ENCODE results near the gene RGSL1.
"Not testable (repeated sequence)": the region's sequence is repeated elsewhere in the genome, so short reads cannot be mapped to it uniquely, and the experiment has no call there.

The RGSL1 gene

GRCh38 chr1:182442333-182442732 is 7.6 kb upstream of the RGSL1 start:
- intact Hi-C loops (cut with DNase I; ENCODE audit: low total_unique reads) = no loop called here
- peaks cover 0 to 8% of the 10 kb centered on the region in 2 donors for H3K27me3 ChIP-seq
- no peak overlapping the region for H3K4me3 ChIP-seq
- H3K27ac ChIP-seq = no peak overlapping the region
- TF ChIP-seq, protein P1, sequence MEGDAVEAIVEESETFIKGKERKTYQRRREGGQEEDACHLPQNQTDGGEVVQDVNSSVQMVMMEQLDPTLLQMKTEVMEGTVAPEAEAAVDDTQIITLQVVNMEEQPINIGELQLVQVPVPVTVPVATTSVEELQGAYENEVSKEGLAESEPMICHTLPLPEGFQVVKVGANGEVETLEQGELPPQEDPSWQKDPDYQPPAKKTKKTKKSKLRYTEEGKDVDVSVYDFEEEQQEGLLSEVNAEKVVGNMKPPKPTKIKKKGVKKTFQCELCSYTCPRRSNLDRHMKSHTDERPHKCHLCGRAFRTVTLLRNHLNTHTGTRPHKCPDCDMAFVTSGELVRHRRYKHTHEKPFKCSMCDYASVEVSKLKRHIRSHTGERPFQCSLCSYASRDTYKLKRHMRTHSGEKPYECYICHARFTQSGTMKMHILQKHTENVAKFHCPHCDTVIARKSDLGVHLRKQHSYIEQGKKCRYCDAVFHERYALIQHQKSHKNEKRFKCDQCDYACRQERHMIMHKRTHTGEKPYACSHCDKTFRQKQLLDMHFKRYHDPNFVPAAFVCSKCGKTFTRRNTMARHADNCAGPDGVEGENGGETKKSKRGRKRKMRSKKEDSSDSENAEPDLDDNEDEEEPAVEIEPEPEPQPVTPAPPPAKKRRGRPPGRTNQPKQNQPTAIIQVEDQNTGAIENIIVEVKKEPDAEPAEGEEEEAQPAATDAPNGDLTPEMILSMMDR (IDR thresholded peaks at IDR 0.05) = no peak
- no peak for DNase-seq
- no peaks in the 10 kb centered on the region for H3K4me1 ChIP-seq
- H3K9me3 ChIP-seq = no peaks in the 10 kb centered on the region
- H3K36me3 ChIP-seq = no peaks in the 10 kb centered on the region

DNA sequence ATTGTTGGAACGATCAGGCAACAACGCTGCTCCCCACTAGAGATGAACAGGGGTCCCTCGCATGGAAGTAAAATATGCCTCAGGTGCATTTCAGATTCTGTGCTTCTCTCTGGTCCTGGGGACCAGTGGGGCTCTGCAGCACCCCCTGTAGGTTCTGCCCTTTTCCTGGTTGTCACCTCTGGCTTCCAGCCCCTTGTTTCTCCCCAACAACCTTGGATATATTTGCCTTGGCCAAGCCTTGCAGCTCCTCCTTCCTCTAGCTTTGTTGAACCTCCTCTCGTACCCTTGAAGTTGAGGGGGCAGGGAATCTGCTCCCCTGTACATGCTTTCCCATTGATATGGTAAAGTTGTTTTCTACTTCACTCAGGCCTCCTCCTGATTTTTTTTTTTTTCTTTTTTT is 5.4 kb upstream of the RGSL1 start:
- DNase-seq = no peak
- no peak overlapping the region for H3K4me3 ChIP-seq
- H3K9me3 ChIP-seq = no peaks in the 10 kb centered on the region
- TF ChIP-seq, protein P1 (IDR thresholded peaks at IDR 0.05) = no peak
- H3K27ac ChIP-seq = no peak overlapping the region
- H3K4me1 ChIP-seq = no peaks in the 10 kb centered on the region
- intact Hi-C loops (cut with DNase I; ENCODE audit: low total_unique reads) = no loop called here
- no peaks in the 10 kb centered on the region for H3K36me3 ChIP-seq
- peaks cover 0 to 11% of the 10 kb centered on the region in 2 donors for H3K27me3 ChIP-seq

- TF ChIP-seq, protein P1 (IDR thresholded peaks at IDR 0.05) = peak; percentile 39 to 46
- no peak for DNase-seq
- Histone ChIP-seq H3K27ac (no peak overlapping the region), H3K4me3 (no peak overlapping the region), H3K9me3 (no peaks in the 10 kb centered on the region), H3K27me3 (peaks cover 0 to 11% of the 10 kb centered on the region in 2 donors), H3K36me3 (no peaks in the 10 kb centered on the region), H3K4me1 (no peaks in the 10 kb centered on the region)
- intact Hi-C loops (cut with DNase I; ENCODE audit: low total_unique reads) = no loop called here
These were observed 3.8 kb upstream of the RGSL1 start for GRCh38 chr1:182446033-182446669.

GRCh38 chr1:182447124-182447523 is 2.8 kb upstream of the RGSL1 start:
- H3K4me3 ChIP-seq; H3K4me1 ChIP-seq; H3K36me3 ChIP-seq; DNase-seq; intact Hi-C loops (cut with DNase I; ENCODE audit: low total_unique reads); H3K9me3 ChIP-seq; H3K27ac ChIP-seq: not testable (repeated sequence)
- peaks cover 0 to 11% of the 10 kb centered on the region in 2 donors for H3K27me3 ChIP-seq

DNA sequence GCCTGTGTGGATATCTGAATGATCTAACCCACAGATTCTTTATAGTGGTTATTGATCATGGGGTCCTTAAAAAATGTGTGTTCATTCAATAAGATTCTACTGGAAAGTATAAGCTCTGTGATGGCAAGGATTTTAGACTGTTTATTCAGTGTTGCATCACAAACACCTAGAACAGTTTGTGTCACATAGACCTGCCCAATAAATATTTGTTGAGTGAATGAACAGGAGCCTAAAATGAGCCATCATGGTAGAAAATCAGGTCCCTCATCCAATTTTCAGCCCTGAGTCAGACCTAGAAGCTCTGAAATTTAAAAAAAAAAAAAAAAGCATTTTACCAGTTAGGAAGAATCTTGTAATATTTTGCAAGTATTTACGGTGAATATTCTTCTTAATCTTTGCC is 2.3 kb upstream of the RGSL1 start:
- peaks cover 0 to 11% of the 10 kb centered on the region in 2 donors for H3K27me3 ChIP-seq
- intact Hi-C loops (cut with DNase I; ENCODE audit: low total_unique reads) = no loop called here
- H3K27ac ChIP-seq = no peak overlapping the region
- H3K4me1 ChIP-seq = no peaks in the 10 kb centered on the region
- H3K36me3 ChIP-seq = no peaks in the 10 kb centered on the region
- no peak overlapping the region for H3K4me3 ChIP-seq
- no peak for DNase-seq
- TF ChIP-seq, protein P1 (IDR thresholded peaks at IDR 0.05) = no peak
- H3K9me3 ChIP-seq = no peaks in the 10 kb centered on the region

GRCh38 chr1:182453631-182454030 is 3.7 kb downstream of the RGSL1 start:
- no peak for DNase-seq
- intact Hi-C loops (cut with DNase I; ENCODE audit: low total_unique reads) = no loop called here
- Histone ChIP-seq H3K4me3 (no peak overlapping the region), H3K27ac (no peak overlapping the region), H3K36me3 (no peaks in the 10 kb centered on the region), H3K9me3 (no peaks in the 10 kb centered on the region), H3K4me1 (no peaks in the 10 kb centered on the region), H3K27me3 (no peaks in the 10 kb centered on the region)
- TF ChIP-seq, protein P1 (IDR thresholded peaks at IDR 0.05) = no peak
